Liver (tissue), 9 donors: Measurements from ENCODE around the gene TRHDE. TPM values are rescaled to one million over a fixed set of nuclear protein-coding genes. Genes with fewer than 3 reads are reported as not detected.

Experiments
- DNase-seq: peaks from one replicate; pipeline ENCODE4 v3.0.0-alpha.2; 2017; ENCODE audit warnings: low spot score
- H3K27ac ChIP-seq, 2 donors: one replicate each; pipeline ENCODE4 v1.7.0; 2013; ENCODE audit warnings: inconsistent platforms in 2 of 2, low read length in 2 of 2, control low read depth in 1 of 2, low read depth in 1 of 2, mild to moderate bottlenecking in 1 of 2
- H3K27me3 ChIP-seq, 4 donors: one replicate each; pipeline versions ENCODE4 v1.6.1 to v1.7.0; 2013; ENCODE audit warnings: low read length in 3 of 4, inconsistent platforms in 1 of 4, mild to moderate bottlenecking in 1 of 4, moderate library complexity in 1 of 4; ENCODE audit not compliant: control insufficient read depth in 4 of 4, insufficient read depth in 4 of 4
- H3K36me3 ChIP-seq, 4 donors: one replicate each; pipeline versions ENCODE4 v1.6.1 to v1.7.0; 2013; ENCODE audit warnings: low read length in 3 of 4, mild to moderate bottlenecking in 3 of 4, low read depth in 1 of 4, moderate library complexity in 1 of 4; ENCODE audit not compliant: control insufficient read depth in 4 of 4, insufficient read depth in 3 of 4
- H3K4me1 ChIP-seq, 4 donors: one replicate each; pipeline versions ENCODE4 v1.6.1 to v1.7.0; 2013; ENCODE audit warnings: low read length in 3 of 4, mild to moderate bottlenecking in 3 of 4, moderate library complexity in 1 of 4; ENCODE audit not compliant: control insufficient read depth in 4 of 4, insufficient read depth in 4 of 4
- H3K4me3 ChIP-seq, 3 donors: one replicate each; pipeline versions ENCODE4 v1.6.1 to v1.7.0; 2013; ENCODE audit warnings: low read length in 3 of 3, control low read depth in 1 of 3, low read depth in 1 of 3, mild to moderate bottlenecking in 1 of 3
- H3K9ac ChIP-seq, 2 donors: one replicate each; pipeline ENCODE4 v1.7.0; 2013; ENCODE audit warnings: low read length in 2 of 2, mild to moderate bottlenecking in 2 of 2, moderate library complexity in 2 of 2, control low read depth in 1 of 2, low read depth in 1 of 2
- H3K9me3 ChIP-seq, 4 donors: one replicate each; pipeline versions ENCODE4 v1.6.1 to v1.7.0; 2013; ENCODE audit warnings: low read length in 3 of 4; ENCODE audit not compliant: control insufficient read depth in 4 of 4
- ATF3 ChIP-seq: IDR thresholded peaks from 2 replicates; pipeline ENCODE4 v1.6.1; 2016; ENCODE audit warnings: antibody characterized with exemption
- EGR1 ChIP-seq, 2 donors: IDR thresholded peaks; 2 replicates each; pipeline ENCODE4 v1.6.1; 2016 to 2018; ENCODE audit warnings: antibody characterized with exemption in 2 of 2, low read depth in 2 of 2
- FOXA2 ChIP-seq: IDR thresholded peaks from 2 replicates; pipeline ENCODE4 v1.6.1; 2016; ENCODE audit warnings: antibody characterized with exemption
- GABPA ChIP-seq, 2 donors: IDR thresholded peaks in 1 of 2; conservative IDR thresholded peaks in 1 of 2; 2 replicates each; pipeline ENCODE4 v1.6.1; 2016; ENCODE audit warnings: antibody characterized with exemption in 2 of 2, mild to moderate bottlenecking in 1 of 2, moderate library complexity in 1 of 2
- HNF4A ChIP-seq, 2 donors: conservative IDR thresholded peaks; 2 replicates each; pipeline ENCODE4 v1.6.1; 2016; ENCODE audit warnings: antibody characterized with exemption in 2 of 2, mild to moderate bottlenecking in 2 of 2
- HNF4G ChIP-seq: IDR thresholded peaks from 2 replicates; pipeline ENCODE4 v1.6.1; 2016; ENCODE audit warnings: antibody characterized with exemption
- JUND ChIP-seq, 2 donors: IDR thresholded peaks; 2 replicates each; pipeline ENCODE4 v1.6.1; 2016; ENCODE audit warnings: antibody characterized with exemption in 2 of 2
- NR2F2 ChIP-seq: IDR thresholded peaks from 2 replicates; pipeline ENCODE4 v1.6.1; 2016; ENCODE audit warnings: antibody characterized with exemption
- RAD21 ChIP-seq, 2 donors: IDR thresholded peaks; 2 replicates each; pipeline ENCODE4 v1.6.1; 2016; ENCODE audit warnings: antibody characterized with exemption in 2 of 2, mild to moderate bottlenecking in 2 of 2
- RXRA ChIP-seq, 2 donors: IDR thresholded peaks; 2 replicates each; pipeline ENCODE4 v1.6.1; 2017 to 2018; ENCODE audit warnings: antibody characterized with exemption in 2 of 2, mild to moderate bottlenecking in 1 of 2
- SP1 ChIP-seq: IDR thresholded peaks from 2 replicates; pipeline ENCODE4 v1.6.1; 2018; ENCODE audit warnings: antibody characterized with exemption, mild to moderate bottlenecking
- TAF1 ChIP-seq: conservative IDR thresholded peaks from 2 replicates; pipeline ENCODE4 v1.6.1; 2016; ENCODE audit warnings: antibody characterized with exemption, mild to moderate bottlenecking
- WGBS: extraction: QIAGEN DNeasy Blood & Tissue Kit; methylation state at CpG from one replicate; pipeline ENCODE4 v1.1.7; 2013; 5-methylcytosine and 5-hydroxymethylcytosine counted together
- polyA plus RNA-seq, 2 donors: library from polyadenylated mRNA; stranded (reverse) in 1 of 2; unstranded in 1 of 2; fragments of 200-250 nt in 1 of 2; fragments of >200 nt in 1 of 2; fragmentation: Nextera tagmentation in 1 of 2; extraction: Ambion mirVana in 1 of 2; gene quantifications; one replicate each; pipeline versions ENCODE4 v1.2.1 to v1.2.3, GENCODE V29; 2013 to 2015
- total RNA-seq, 2 donors: library from RNA; depleted of rRNA; stranded (reverse); fragments of >200 nt; gene quantifications; one replicate each; pipeline ENCODE4 v1.2.3, GENCODE V29; 2014
- TF ChIP-seq, protein P1 (sequence below): IDR thresholded peaks from 2 replicates; pipeline ENCODE4 v1.6.1; 2016; ENCODE audit warnings: antibody characterized with exemption
- TF ChIP-seq, protein P2 (sequence below): fragments of 150-350 bp; IDR thresholded peaks from 2 replicates; pipeline ENCODE4 v1.5.1; 2017; ENCODE audit warnings: improper control_type of control experiment, low read depth, low read length; ENCODE audit not compliant: missing input control
- TF ChIP-seq, protein P3 (sequence below): IDR thresholded peaks from 2 replicates; pipeline ENCODE4 v1.6.1; 2016; ENCODE audit warnings: antibody characterized with exemption
- donor health status: healthy.
- donor health status: healthy.
- donor health status: healthy.
- donor health status: healthy.
- donor health status: healthy.

Gene TRHDE
- total and polyA plus RNA-seq, 4 donors, result 0.05 to 0.17 (median 0.14) TPM; not detected in 1

DNA sequence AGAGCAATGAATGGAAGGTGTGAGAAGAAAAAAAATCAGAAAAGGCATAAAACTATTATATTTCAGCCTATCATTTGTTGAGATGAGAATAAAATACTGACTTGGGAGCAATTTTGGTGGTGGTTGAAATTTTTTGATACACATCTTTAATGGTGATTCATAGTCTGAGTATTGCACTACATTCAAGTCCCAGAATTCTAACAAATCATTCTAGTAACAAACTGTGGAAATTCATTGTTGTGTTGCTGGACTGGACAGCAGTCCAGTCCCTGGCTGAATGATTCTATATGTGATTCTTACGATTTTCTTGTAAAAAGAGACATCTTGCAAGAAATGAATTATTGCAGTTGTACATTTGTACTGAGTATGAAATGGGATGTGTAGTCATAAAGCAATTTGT lies 268.6 kb downstream of the TRHDE start (continued):
- TF ChIP-seq ATF3 (no peak), NR2F2 (no peak), RXRA (IDR thresholded peaks at IDR 0.05) (no peak), HNF4G (no peak), JUND (IDR thresholded peaks at IDR 0.05) (no peak), FOXA2 (no peak), SP1 (no peak), TAF1 (no peak), GABPA (IDR thresholded peaks at IDR 0.05 in 1 of 2, conservative IDR thresholded peaks at IDR 0.05 in 1 of 2) (no peak), RAD21 (IDR thresholded peaks at IDR 0.05) (no peak)
- TF ChIP-seq, protein P1, sequence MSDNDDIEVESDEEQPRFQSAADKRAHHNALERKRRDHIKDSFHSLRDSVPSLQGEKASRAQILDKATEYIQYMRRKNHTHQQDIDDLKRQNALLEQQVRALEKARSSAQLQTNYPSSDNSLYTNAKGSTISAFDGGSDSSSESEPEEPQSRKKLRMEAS, result no peak

DNA sequence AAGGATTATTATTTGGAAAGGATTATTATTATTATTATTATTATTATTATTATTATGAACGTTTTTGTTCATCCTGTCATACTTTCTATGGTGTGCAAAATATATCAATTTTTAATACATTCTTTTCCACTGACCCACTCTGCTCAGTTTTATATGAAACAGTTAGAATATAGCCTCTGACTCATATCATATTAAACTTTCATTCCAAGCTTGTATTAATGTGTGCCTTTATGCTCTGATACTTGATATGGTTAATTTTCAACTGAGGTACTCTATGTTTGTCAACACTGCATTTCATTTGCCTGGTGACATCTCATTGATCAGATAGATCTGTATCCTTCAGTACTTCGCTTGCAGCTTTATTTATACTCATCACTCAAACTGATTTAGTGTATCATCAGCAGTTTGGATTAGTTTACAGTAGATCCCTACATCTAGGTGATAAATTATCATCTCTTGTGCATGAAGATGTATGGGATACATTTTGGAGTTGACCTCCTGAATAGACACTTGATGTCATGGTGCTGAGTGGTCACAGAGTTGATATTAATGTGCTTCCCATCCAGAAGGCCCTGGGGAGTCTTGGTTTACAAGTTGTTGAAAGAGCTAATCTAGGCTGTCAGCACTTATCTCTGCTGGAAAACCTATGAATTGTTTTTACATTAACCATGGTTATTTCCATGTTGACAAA lies 271.8 kb downstream of the TRHDE start:
- 50% methylated on average over 2 of the region's 2 CpGs for whole genome bisulfite sequencing
- no peak for DNase-seq
- H3K4me3 ChIP-seq, result no peak overlapping the region
- H3K27me3 ChIP-seq, result no peaks in the 10 kb centered on the region
- H3K9ac ChIP-seq, result no peak overlapping the region
- no peaks in the 10 kb centered on the region for H3K9me3 ChIP-seq
- TF ChIP-seq HNF4A (conservative IDR thresholded peaks at IDR 0.05) (no peak), EGR1 (IDR thresholded peaks at IDR 0.05; ENCODE audit: low read depth in 2 of 2) (no peak), TAF1 (no peak)
- TF ChIP-seq, protein P2, sequence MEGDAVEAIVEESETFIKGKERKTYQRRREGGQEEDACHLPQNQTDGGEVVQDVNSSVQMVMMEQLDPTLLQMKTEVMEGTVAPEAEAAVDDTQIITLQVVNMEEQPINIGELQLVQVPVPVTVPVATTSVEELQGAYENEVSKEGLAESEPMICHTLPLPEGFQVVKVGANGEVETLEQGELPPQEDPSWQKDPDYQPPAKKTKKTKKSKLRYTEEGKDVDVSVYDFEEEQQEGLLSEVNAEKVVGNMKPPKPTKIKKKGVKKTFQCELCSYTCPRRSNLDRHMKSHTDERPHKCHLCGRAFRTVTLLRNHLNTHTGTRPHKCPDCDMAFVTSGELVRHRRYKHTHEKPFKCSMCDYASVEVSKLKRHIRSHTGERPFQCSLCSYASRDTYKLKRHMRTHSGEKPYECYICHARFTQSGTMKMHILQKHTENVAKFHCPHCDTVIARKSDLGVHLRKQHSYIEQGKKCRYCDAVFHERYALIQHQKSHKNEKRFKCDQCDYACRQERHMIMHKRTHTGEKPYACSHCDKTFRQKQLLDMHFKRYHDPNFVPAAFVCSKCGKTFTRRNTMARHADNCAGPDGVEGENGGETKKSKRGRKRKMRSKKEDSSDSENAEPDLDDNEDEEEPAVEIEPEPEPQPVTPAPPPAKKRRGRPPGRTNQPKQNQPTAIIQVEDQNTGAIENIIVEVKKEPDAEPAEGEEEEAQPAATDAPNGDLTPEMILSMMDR, result no peak
- TF ChIP-seq, protein P3, sequence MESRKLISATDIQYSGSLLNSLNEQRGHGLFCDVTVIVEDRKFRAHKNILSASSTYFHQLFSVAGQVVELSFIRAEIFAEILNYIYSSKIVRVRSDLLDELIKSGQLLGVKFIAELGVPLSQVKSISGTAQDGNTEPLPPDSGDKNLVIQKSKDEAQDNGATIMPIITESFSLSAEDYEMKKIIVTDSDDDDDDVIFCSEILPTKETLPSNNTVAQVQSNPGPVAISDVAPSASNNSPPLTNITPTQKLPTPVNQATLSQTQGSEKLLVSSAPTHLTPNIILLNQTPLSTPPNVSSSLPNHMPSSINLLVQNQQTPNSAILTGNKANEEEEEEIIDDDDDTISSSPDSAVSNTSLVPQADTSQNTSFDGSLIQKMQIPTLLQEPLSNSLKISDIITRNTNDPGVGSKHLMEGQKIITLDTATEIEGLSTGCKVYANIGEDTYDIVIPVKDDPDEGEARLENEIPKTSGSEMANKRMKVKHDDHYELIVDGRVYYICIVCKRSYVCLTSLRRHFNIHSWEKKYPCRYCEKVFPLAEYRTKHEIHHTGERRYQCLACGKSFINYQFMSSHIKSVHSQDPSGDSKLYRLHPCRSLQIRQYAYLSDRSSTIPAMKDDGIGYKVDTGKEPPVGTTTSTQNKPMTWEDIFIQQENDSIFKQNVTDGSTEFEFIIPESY, result no peak
- H3K27ac ChIP-seq, result no peak overlapping the region
- H3K36me3 ChIP-seq, result no peaks in the 10 kb centered on the region
- H3K4me1 ChIP-seq, result no peaks in the 10 kb centered on the region

DNA sequence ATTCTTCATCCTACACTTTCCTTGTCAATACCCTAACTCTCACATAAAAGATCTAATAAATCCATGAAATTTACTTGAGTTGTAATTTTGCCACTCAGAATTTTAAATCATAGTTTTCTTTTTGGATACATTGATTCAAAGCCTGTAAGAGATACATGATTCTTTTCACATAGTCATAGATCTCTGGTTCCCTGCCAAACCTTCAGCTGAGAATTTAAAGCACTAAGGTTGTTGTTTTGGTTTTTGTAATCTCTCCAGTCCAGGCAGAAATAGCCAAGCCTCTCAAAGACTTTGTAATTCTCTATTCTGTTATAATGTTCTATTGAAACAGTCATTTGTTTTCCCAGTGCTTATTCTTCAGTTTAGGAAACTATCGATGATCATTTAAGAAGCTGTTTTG lies 273.9 kb downstream of the TRHDE start:
- H3K27me3 ChIP-seq, result no peaks in the 10 kb centered on the region
- H3K9me3 ChIP-seq, result no peaks in the 10 kb centered on the region
- H3K9ac ChIP-seq, result no peak overlapping the region
- H3K4me3 ChIP-seq, result no peak overlapping the region
- DNase-seq, result no peak
- TF ChIP-seq, protein P1, result no peak
- TF ChIP-seq RAD21 (IDR thresholded peaks at IDR 0.05), result no peak
- TF ChIP-seq TAF1, result no peak
- no peak for TF ChIP-seq FOXA2
- 58% methylated on average over 1 of the region's 1 CpG for WGBS
- no peaks in the 10 kb centered on the region for H3K36me3 ChIP-seq
- no peaks in the 10 kb centered on the region for H3K4me1 ChIP-seq
- no peak overlapping the region for H3K27ac ChIP-seq
